K562 (cell line): ENCODE data around the gene ZKSCAN4. TPM values are rescaled to one million over a fixed set of nuclear protein-coding genes. Genes with fewer than 3 reads are reported as not detected.

Experiments used
- CHD7 ChIP-seq: fragments of 200-600 bp; sonication (generic); IDR thresholded peaks from one replicate; pipeline ENCODE4 v1.6.1; 2012; ENCODE audit warnings: mild to moderate bottlenecking, low read depth, low read length, inconsistent platforms
- DACH1 ChIP-seq: fragments of 450-650 bp; IDR thresholded peaks from 2 replicates; pipeline ENCODE4 v1.6.1; 2018; ENCODE audit not compliant: partially characterized antibody
- GATAD2A ChIP-seq: fragments of 450-650 bp; IDR thresholded peaks from 2 replicates; pipeline ENCODE4 v1.6.1; 2017
- MITF ChIP-seq: IDR thresholded peaks from 2 replicates; pipeline ENCODE4 v1.6.1; 2014; ENCODE audit warnings: antibody characterized with exemption
- POU5F1 ChIP-seq: fragments of 150-350 bp; IDR thresholded peaks from 2 replicates; pipeline ENCODE4 v1.6.1; 2014; ENCODE audit warnings: borderline replicate concordance, low read length, low read depth, mild to moderate bottlenecking; ENCODE audit not compliant: partially characterized antibody
- RB1 ChIP-seq: fragments of 450-650 bp; IDR thresholded peaks from 2 replicates; pipeline ENCODE4 v1.6.1; 2017; ENCODE audit warnings: low read depth, mild to moderate bottlenecking
- RBM22 ChIP-seq: fragments of 200-400 bp; formaldehyde crosslinking; IDR thresholded peaks from 2 replicates; pipeline ENCODE4 v1.6.1; 2018; ENCODE audit warnings: low read length, low read depth; ENCODE audit not compliant: poor library complexity, severe bottlenecking
- SIX5 ChIP-seq, 2 experiments: IDR thresholded peaks; 2 replicates each; pipeline ENCODE4 v1.6.1; 2011; ENCODE audit warnings: low read length in 2 of 2, borderline replicate concordance in 1 of 2, low read depth in 1 of 2, mild to moderate bottlenecking in 1 of 2, moderate library complexity in 1 of 2; ENCODE audit not compliant: insufficient read depth in 1 of 2
- SP2 ChIP-seq: IDR thresholded peaks from 2 replicates; pipeline ENCODE4 v1.6.1; 2011; ENCODE audit warnings: mild to moderate bottlenecking, low read depth, low read length, moderate library complexity; ENCODE audit not compliant: poor library complexity, severe bottlenecking; ENCODE audit errors: extremely low read depth
- TAL1 ChIP-seq: fragments of 450-650 bp; IDR thresholded peaks from 2 replicates; pipeline ENCODE4 v1.6.1; 2016; ENCODE audit warnings: mild to moderate bottlenecking
- ZNF217 ChIP-seq: sonication (generic); formaldehyde crosslinking; IDR thresholded peaks from 2 replicates; pipeline ENCODE4 v1.8.0; 2022; ENCODE audit warnings: mild to moderate bottlenecking, missing genetic modification reagents
- ZNF274 ChIP-seq: IDR thresholded peaks from 2 replicates; pipeline ENCODE4 v1.6.1; 2011; ENCODE audit warnings: low read depth, mild to moderate bottlenecking, low read length, moderate library complexity, borderline replicate concordance
- ZNF277 ChIP-seq: fragments of 250-450 bp; sonication (Bioruptor Pico); IDR thresholded peaks from 2 replicates; pipeline ENCODE4 v1.8.0; 2022; ENCODE audit warnings: inconsistent platforms, mild to moderate bottlenecking, moderate library complexity, borderline replicate concordance
- ZNF717 ChIP-seq: fragments of 250-450 bp; sonication (Bioruptor Pico); IDR thresholded peaks from 2 replicates; pipeline ENCODE4 v1.5.0; 2021
- polyA plus RNA-seq, 8 experiments: library from polyadenylated mRNA; depleted of rRNA in 4 of 8; stranded (reverse) in 5 of 8; unstranded in 3 of 8; fragments of >200 nt; fragmentation: Nextera tagmentation in 2 of 8; fragmentation: Illumina TruSeq in 1 of 8; extraction: Ambion mirVana in 2 of 8; extraction: Trizol in 1 of 8; gene quantifications; 2 replicates each; pipeline versions ENCODE4 v1.2.1 to v1.2.3, GENCODE V29; 2011 to 2014; ENCODE audit warnings: inconsistent platforms in 1 of 8, missing spikeins in 1 of 8
- total RNA-seq, 7 experiments: library from RNA; depleted of rRNA in 6 of 7; stranded (reverse); fragments of >200 nt in 6 of 7; fragmentation: Illumina TruSeq in 2 of 7; extraction: Trizol in 2 of 7; gene quantifications; 2 replicates each; pipeline versions ENCODE4 v1.2.1 to v1.2.3, GENCODE V29; 2011 to 2021; ENCODE audit warnings: low replicate concordance in 1 of 7

Gene ZKSCAN4
- total and polyA plus RNA-seq, 9 of the 15 experiments (the other 6 are each of a cell fraction or from before 2014, with no cell fraction given) = 1.2 to 5.3 (median 4.7) TPM

- TF ChIP-seq MITF = no peak
- no peak for TF ChIP-seq DACH1
- TF ChIP-seq RBM22 = no peak
- no peak for TF ChIP-seq ZNF277 (CRISPR knock-in tag)
- TF ChIP-seq ZNF274 = no peak
- no peak for TF ChIP-seq ZNF217 (CRISPR knock-in tag)
- TF ChIP-seq POU5F1 = no peak
- peak; percentile 96 for TF ChIP-seq SP2
- TF ChIP-seq GATAD2A = no peak; the same call in 1 of the 2 replicates
- TF ChIP-seq RB1 = peak; percentile 86
- no peak for TF ChIP-seq CHD7
- TF ChIP-seq ZNF717 (CRISPR knock-in tag) = no peak
- no peak for TF ChIP-seq SIX5 (IDR thresholded peaks at IDR 0.05; ENCODE audit: borderline replicate concordance in 1 of 2, insufficient read depth in 1 of 2, low read depth in 1 of 2, low read length in 2 of 2)
- TF ChIP-seq TAL1 = no peak
Measured at GRCh38 chr6:28266962-28267694, 15.1 kb upstream of the ZKSCAN4 start, which contains the start of gene ZSCAN26 (continued).
